OCI-LY7 (cell line): Measurements from ENCODE around the gene PTPRM. TPM values are rescaled to one million over a fixed set of nuclear protein-coding genes. Genes with fewer than 3 reads are reported as not detected.

Experiments
- BruUV-seq: library from RNA; stranded (reverse); fragments of 400-500 nt; replicated peaks from 2 replicates; lab custom pipeline; 2021; lab: Mats Ljungman, UMichigan
- CTCF ChIA-PET: fragments of 300-600 bp; sonication (Branson Sonifier 250); formaldehyde crosslinking; loops from one replicate; lab custom pipeline; 2022; ENCODE audit warnings: antibody characterized with exemption; ENCODE audit not compliant: unreplicated experiment; lab: Charles Lee
- POLR2A ChIA-PET: fragments of 300-600 bp; sonication (Branson Sonifier 250); formaldehyde crosslinking; loops from one replicate; lab custom pipeline; 2022; ENCODE audit warnings: antibody characterized with exemption; lab: Charles Lee
- DNase-seq: peaks from one replicate; pipeline ENCODE4 v3.0.0-alpha.2; 2015; ENCODE audit warnings: low spot score
- H2AFZ ChIP-seq: fragments of 200-600 bp; sonication (generic), shearing (Covaris generic); 2 replicates; pipeline ENCODE4 v1.6.1; 2014; ENCODE audit warnings: mild to moderate bottlenecking, antibody characterized with exemption, low read length, moderate library complexity
- H3K27ac ChIP-seq: fragments of 200-600 bp; sonication (generic); 2 replicates; pipeline ENCODE4 v1.5.1; 2014; ENCODE audit warnings: mixed run types, low read depth, mild to moderate bottlenecking, moderate library complexity, low read length, inconsistent platforms; ENCODE audit not compliant: poor library complexity, severe bottlenecking
- H3K36me3 ChIP-seq: fragments of 200-600 bp; sonication (generic); 2 replicates; pipeline ENCODE4 v1.6.1; 2014; ENCODE audit warnings: mild to moderate bottlenecking, antibody characterized with exemption, low read length, moderate library complexity, mixed read lengths; ENCODE audit not compliant: insufficient read depth
- H3K4me1 ChIP-seq: fragments of 200-600 bp; sonication (generic); 2 replicates; pipeline ENCODE4 v1.5.1; 2014; ENCODE audit warnings: mild to moderate bottlenecking, low read length; ENCODE audit not compliant: insufficient read depth, poor library complexity, severe bottlenecking
- H3K4me2 ChIP-seq: fragments of 200-600 bp; sonication (generic); 2 replicates; pipeline ENCODE4 v1.6.1; 2014; ENCODE audit warnings: mild to moderate bottlenecking, low read length
- H3K4me3 ChIP-seq: fragments of 200-600 bp; sonication (generic); 2 replicates; pipeline ENCODE4 v1.5.1; 2014; ENCODE audit warnings: mild to moderate bottlenecking, low read depth, low read length; ENCODE audit not compliant: poor library complexity, severe bottlenecking
- H3K79me2 ChIP-seq: fragments of 200-600 bp; sonication (generic); 2 replicates; pipeline ENCODE4 v1.6.1; 2016; ENCODE audit warnings: low read depth, mild to moderate bottlenecking, low read length, moderate library complexity, mixed read lengths; ENCODE audit not compliant: insufficient read depth
- H3K9me2 ChIP-seq: fragments of 200-600 bp; sonication (generic); 2 replicates; pipeline ENCODE4 v1.6.1; 2016; ENCODE audit warnings: mild to moderate bottlenecking, low read length, mixed read lengths; ENCODE audit not compliant: insufficient read depth
- H3K9me3 ChIP-seq: fragments of 200-600 bp; sonication (generic); 2 replicates; pipeline ENCODE4 v1.6.1; 2014; ENCODE audit warnings: mild to moderate bottlenecking, mixed run types, low read length, mixed read lengths
- H4K20me1 ChIP-seq: fragments of 200-600 bp; sonication (generic); 2 replicates; pipeline ENCODE4 v1.6.1; 2014; ENCODE audit warnings: mild to moderate bottlenecking, antibody characterized with exemption, low read length, moderate library complexity, mixed read lengths; ENCODE audit not compliant: insufficient read depth
- CTCF ChIP-seq: fragments of 200-600 bp; sonication (generic); conservative IDR thresholded peaks from 2 replicates; pipeline ENCODE4 v1.5.1; 2014; ENCODE audit warnings: mild to moderate bottlenecking, antibody characterized with exemption, low read length, moderate library complexity, mixed read lengths
- EZH2phosphoT487 ChIP-seq: fragments of 200-600 bp; sonication (generic); IDR thresholded peaks from 2 replicates; pipeline ENCODE4 v1.6.1; 2018; ENCODE audit warnings: low read depth, borderline replicate concordance, mild to moderate bottlenecking, mixed run types, antibody characterized with exemption, low read length, moderate library complexity, mixed read lengths
- intact Hi-C: fragments of 100-400 bp; cut with micrococcal nuclease; formaldehyde crosslinking; loops from one replicate; pipeline ENCODE4 v1.10.0; 2022; ENCODE audit not compliant: unreplicated experiment
- total RNA-seq, 2 experiments: library from RNA; depleted of rRNA in 1 of 2; stranded (reverse); fragments of >200 nt in 1 of 2; shearing (Covaris generic) in 1 of 2; gene quantifications; 2 replicates each; pipeline ENCODE4 v1.2.3, GENCODE V29; 2014 to 2022

Gene PTPRM
- total RNA-seq, 2 experiments from 2014 or later, result not detected

GRCh38 chr18:8188184-8188583, 621.1 kb downstream of the PTPRM start:
- Histone ChIP-seq H3K9me2 (no peaks in the 10 kb centered on the region), H3K36me3 (no peaks in the 10 kb centered on the region), H3K79me2 (no peaks in the 10 kb centered on the region), H3K27ac (no peak overlapping the region), H3K4me3 (no peak overlapping the region), H3K4me1 (no peaks in the 10 kb centered on the region), H4K20me1 (no peaks in the 10 kb centered on the region), H3K4me2 (no peak overlapping the region), H3K9me3 (no peaks in the 10 kb centered on the region), H2AFZ (no peak overlapping the region)
- DNase-seq, result no peak
- no TSS peak for BruUV-seq
- POLR2A ChIA-PET, result interaction anchor here (0.5 to 0.6 kb wide), 2 partner anchors 49 to 95 kb away, joined by 3 to 6 read pairs; no protein-coding TSS in a partner anchor
- TF ChIP-seq CTCF (no peak), EZH2phosphoT487 (no peak)
- intact Hi-C loops, result no loop called here
- CTCF ChIA-PET, result no interaction called here

- CTCF ChIA-PET, result no interaction called here
- no peaks in the 10 kb centered on the region for H3K9me2 ChIP-seq
- H3K4me2 ChIP-seq, result no peak overlapping the region
- no peaks in the 10 kb centered on the region for H3K4me1 ChIP-seq
- H2AFZ ChIP-seq, result no peak overlapping the region
- POLR2A ChIA-PET, result interaction anchor here (1.1 kb wide), 1 partner anchor 21 kb away, joined by 3 read pairs; no protein-coding TSS in a partner anchor
- no peak for DNase-seq
- BruUV-seq, result no TSS peak
- no peak overlapping the region for H3K4me3 ChIP-seq
- no peaks in the 10 kb centered on the region for H3K36me3 ChIP-seq
- H3K79me2 ChIP-seq, result no peaks in the 10 kb centered on the region
- H3K9me3 ChIP-seq, result no peaks in the 10 kb centered on the region
- H3K27ac ChIP-seq, result no peak overlapping the region
- H4K20me1 ChIP-seq, result no peaks in the 10 kb centered on the region
- TF ChIP-seq EZH2phosphoT487 (no peak), CTCF (no peak)
- intact Hi-C loops, result no loop called here
Measured at GRCh38 chr18:8190980-8191379, 623.9 kb downstream of the PTPRM start.

- no peak overlapping the region for H3K27ac ChIP-seq
- no peaks in the 10 kb centered on the region for H4K20me1 ChIP-seq
- no peaks in the 10 kb centered on the region for H3K9me3 ChIP-seq
- no peaks in the 10 kb centered on the region for H3K79me2 ChIP-seq
- no peaks in the 10 kb centered on the region for H3K36me3 ChIP-seq
- no peak overlapping the region for H3K4me3 ChIP-seq
- BruUV-seq, result no TSS peak
- POLR2A ChIA-PET, result interaction anchor here (0.6 kb wide), 1 partner anchor 193 kb away, joined by 6 read pairs; no protein-coding TSS in a partner anchor
- no peak for DNase-seq
- no peak overlapping the region for H3K4me2 ChIP-seq
- intact Hi-C loops, result no loop called here
- CTCF ChIA-PET, result no interaction called here
- TF ChIP-seq EZH2phosphoT487, result no peak
- TF ChIP-seq CTCF, result no peak
- H3K4me1 ChIP-seq, result no peaks in the 10 kb centered on the region
- H2AFZ ChIP-seq, result no peak overlapping the region
- H3K9me2 ChIP-seq, result no peaks in the 10 kb centered on the region
Measured at GRCh38 chr18:8194431-8194830, 627.3 kb downstream of the PTPRM start.
